Kidney (tissue), 14 donors: ENCODE data around the gene TLX2. TPM values are rescaled to one million over a fixed set of nuclear protein-coding genes. Genes with fewer than 3 reads are reported as not detected.

Source experiments
- DNase-seq, 5 donors: peaks; one replicate each; pipeline ENCODE4 v3.0.0-alpha.2; 2013 to 2020
- FAIRE-seq: peaks from 2 replicates; lab custom pipeline; 2012; peaks lifted over from hg19 to GRCh38; lab: Jason Lieb, UNC
- H3K27ac ChIP-seq, 2 donors: one replicate each; pipeline ENCODE4 v1.7.0; 2013; ENCODE audit warnings: low read depth in 2 of 2, low read length in 2 of 2, inconsistent platforms in 1 of 2
- H3K27me3 ChIP-seq: one replicate; pipeline ENCODE4 v1.7.1; 2013; ENCODE audit warnings: low read length, inconsistent platforms; ENCODE audit not compliant: control insufficient read depth, insufficient read depth
- H3K36me3 ChIP-seq, 3 donors: one replicate each; pipeline versions ENCODE4 v1.7.0 to v1.7.1; 2013; ENCODE audit warnings: low read length in 3 of 3, control low read depth in 1 of 3, inconsistent platforms in 1 of 3; ENCODE audit not compliant: insufficient read depth in 3 of 3, control insufficient read depth in 2 of 3
- H3K4me1 ChIP-seq, 3 donors: one replicate each; pipeline versions ENCODE4 v1.7.0 to v1.7.1; 2013; ENCODE audit warnings: low read length in 3 of 3, inconsistent platforms in 1 of 3, low read depth in 1 of 3; ENCODE audit not compliant: control insufficient read depth in 2 of 3, insufficient read depth in 2 of 3
- H3K4me3 ChIP-seq, 3 donors: one replicate each; pipeline versions ENCODE4 v1.7.0 to v1.8.1; 2013; ENCODE audit warnings: low read length in 3 of 3, control low read depth in 1 of 3, inconsistent platforms in 1 of 3
- H3K9ac ChIP-seq, 3 donors: one replicate each; pipeline versions ENCODE4 v1.7.0 to v1.7.1; 2013; ENCODE audit warnings: low read length in 3 of 3, control low read depth in 1 of 3, inconsistent platforms in 1 of 3
- H3K9me3 ChIP-seq, 3 donors: one replicate each; pipeline versions ENCODE4 v1.7.0 to v1.7.1; 2013; ENCODE audit warnings: low read length in 3 of 3, control low read depth in 1 of 3, inconsistent platforms in 1 of 3; ENCODE audit not compliant: control insufficient read depth in 2 of 3, insufficient read depth in 1 of 3
- CTCF ChIP-seq: IDR thresholded peaks from 3 replicates; pipeline ENCODE4 v1.5.1; 2012; ENCODE audit warnings: mild to moderate bottlenecking, moderate library complexity, borderline replicate concordance; ENCODE audit not compliant: insufficient read depth; ENCODE audit errors: extremely low read depth
- intact Hi-C: fragments of 100-400 bp; cut with DNase I; formaldehyde crosslinking; loops from one replicate; pipeline ENCODE4 v1.11.1; 2022
- polyA plus RNA-seq: library from polyadenylated mRNA; stranded (reverse); fragments of 350-450 nt; fragmentation: Illumina TruSeq; extraction: RNeasy Lipid Tissue Mini Kit (QIAGEN cat#74804); gene quantifications from one replicate; pipeline ENCODE4 v1.2.3, GENCODE V29; 2014; ENCODE audit warnings: low read depth, low replicate concordance; ENCODE audit not compliant: insufficient read depth
- total RNA-seq: library from RNA; stranded (reverse); fragmentation: NEBNext Ultra II Directional; extraction: Animal tissue kit (Norgen Biotek cat#: 25700); gene quantifications from one replicate; pipeline ENCODE4 v1.2.1, GENCODE V29; 2021
- donor health status: control.
- donor health status: control.
- donor health status: control.
- donor health status: control.
- donor health status: control.
- donor health status: DM: yes; HTN: yes; CAD: no.
- donor health status: Normal renal cell carcinoma (clear cell type).

Gene TLX2
- total and polyA plus RNA-seq, 2 donors from 2014 or later, result not detected

DNA sequence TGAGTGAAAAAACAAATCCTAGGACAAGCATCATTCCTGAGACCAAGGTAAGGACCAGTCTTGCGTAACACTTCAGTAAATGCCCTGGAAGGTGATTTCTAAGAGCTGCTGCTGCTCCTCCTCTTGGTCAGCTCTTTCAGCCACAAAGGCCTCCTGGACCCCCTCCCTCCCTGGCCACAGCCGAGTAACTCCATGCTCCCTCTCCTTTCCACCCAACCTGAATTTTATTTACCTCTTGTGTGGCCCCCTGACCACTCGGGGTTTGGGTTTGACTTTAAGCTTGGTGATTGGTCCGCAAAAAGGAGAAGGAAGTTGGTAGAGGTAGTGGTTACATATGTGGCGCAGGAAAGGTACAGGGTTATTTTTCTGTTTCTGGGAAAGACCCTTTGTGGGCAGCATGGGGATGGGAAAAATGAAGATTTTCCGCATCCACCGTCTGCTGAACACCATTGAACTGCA is 24.7 kb downstream of the TLX2 start:
- Histone ChIP-seq H3K36me3 (no peaks in the 10 kb centered on the region), H3K4me1 (no peaks in the 10 kb centered on the region), H3K27ac (no peak overlapping the region), H3K27me3 (no peaks in the 10 kb centered on the region), H3K9me3 (no peaks in the 10 kb centered on the region), H3K4me3 (no peak overlapping the region), H3K9ac (no peak overlapping the region)
- FAIRE-seq (no peak), DNase-seq (no peak)
- intact Hi-C loops, result no loop called here
- no peak for TF ChIP-seq CTCF

GRCh38 chr2:74540291-74540690 is 26.0 kb downstream of the TLX2 start:
- TF ChIP-seq CTCF, result no peak
- Histone ChIP-seq H3K4me3 (no peak overlapping the region), H3K27me3 (no peaks in the 10 kb centered on the region), H3K4me1 (no peaks in the 10 kb centered on the region), H3K36me3 (no peaks in the 10 kb centered on the region), H3K9ac (no peak overlapping the region), H3K27ac (no peak overlapping the region), H3K9me3 (no peaks in the 10 kb centered on the region)
- DNase-seq, result no peak
- intact Hi-C loops, result no loop called here
- FAIRE-seq, result no peak

DNA sequence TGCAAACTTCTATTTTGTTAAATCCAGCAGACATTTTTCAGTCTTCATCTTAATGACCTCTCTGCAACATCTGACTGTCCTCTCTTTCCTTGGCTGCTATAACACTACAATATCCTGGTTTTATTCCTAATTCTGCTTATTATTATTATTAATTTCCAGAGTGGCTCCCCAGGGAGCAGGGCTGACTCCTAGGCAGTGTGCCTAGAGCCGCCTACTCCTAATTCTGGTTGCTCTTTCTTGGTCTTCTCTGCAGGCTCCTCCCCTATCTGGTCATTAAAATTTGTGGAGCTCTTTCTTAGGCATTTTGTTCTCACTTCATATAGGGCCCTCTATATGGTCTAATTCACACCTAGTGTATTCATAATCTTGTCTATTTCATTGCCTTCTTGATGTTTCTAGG is 28.7 kb downstream of the TLX2 start:
- FAIRE-seq (no peak), DNase-seq (no peak)
- Histone ChIP-seq H3K27me3 (no peaks in the 10 kb centered on the region), H3K4me3 (no peak overlapping the region), H3K27ac (no peak overlapping the region), H3K4me1 (no peaks in the 10 kb centered on the region), H3K36me3 (no peaks in the 10 kb centered on the region), H3K9me3 (no peaks in the 10 kb centered on the region), H3K9ac (no peak overlapping the region)
- intact Hi-C loops, result no loop called here
- TF ChIP-seq CTCF, result no peak

GRCh38 chr2:74544634-74545033 is 30.4 kb downstream of the TLX2 start:
- FAIRE-seq (no peak), DNase-seq (no peak)
- Histone ChIP-seq H3K27me3 (no peaks in the 10 kb centered on the region), H3K4me1 (peaks cover 0 to 4% (median 0%) of the 10 kb centered on the region in 3 donors), H3K4me3 (no peak overlapping the region), H3K9me3 (no peaks in the 10 kb centered on the region), H3K9ac (no peak overlapping the region), H3K36me3 (no peaks in the 10 kb centered on the region), H3K27ac (no peak overlapping the region)
- no peak for TF ChIP-seq CTCF
- intact Hi-C loops, result no loop called here
